ENCODE measurements around the gene SLX4IP. TPM values are rescaled to one million over a fixed set of nuclear protein-coding genes. Genes with fewer than 3 reads are reported as not detected.

The SLX4IP gene
- total RNA-seq, 1 experiment from 2014 or later, result 11.1 TPM

GRCh38 chr20:10632721-10633509, 197.8 kb downstream of the SLX4IP start:
- no peak overlapping the region for H3K27ac ChIP-seq (ENCODE audit: low read depth, low read length)
- no peaks in the 10 kb centered on the region for H3K9me2 ChIP-seq (ENCODE audit: insufficient read depth)
- no peaks in the 10 kb centered on the region for H3K9me3 ChIP-seq (ENCODE audit: control insufficient read depth in 1 of 2, insufficient read depth in 1 of 2, low read depth in 1 of 2, low read length in 2 of 2)
- H3K4me3 ChIP-seq (replicated peaks in 1 of 2; ENCODE audit: low read depth in 1 of 2, low read length in 2 of 2), result no peak overlapping the region
- ChIA-PET CTCF (no interaction called here), POLR2A (no interaction called here), RAD21 (ENCODE audit: low non-redundant PET in 1 of 2, low total read pairs in 2 of 2, uncharacterized antibody in 2 of 2, unreplicated experiment in 2 of 2) (no interaction called here)
- H3K4me1 ChIP-seq (ENCODE audit: control insufficient read depth in 1 of 2, insufficient read depth in 2 of 2, low read length in 2 of 2), result no peaks in the 10 kb centered on the region
- TF ChIP-seq CBX3 (IDR thresholded peaks at IDR 0.05; ENCODE audit: low read depth) (no peak), EZH2 (IDR thresholded peaks at IDR 0.05) (no peak), SRF (IDR thresholded peaks at IDR 0.05; ENCODE audit: low read depth) (no peak), ELF1 (IDR thresholded peaks at IDR 0.05; ENCODE audit: borderline replicate concordance, low read depth) (no peak), SIN3A (IDR thresholded peaks at IDR 0.05; ENCODE audit: low read depth) (no peak), FOSL1 (IDR thresholded peaks at IDR 0.05; ENCODE audit: low read depth) (no peak), EGR1 (IDR thresholded peaks at IDR 0.05; ENCODE audit: low read depth) (no peak), YY1 (IDR thresholded peaks at IDR 0.05; ENCODE audit: extremely low read depth, insufficient replicate concordance, low read depth, low read length) (no peak), TCF7L2 (IDR thresholded peaks at IDR 0.05; ENCODE audit: borderline replicate concordance, extremely low read depth, insufficient read depth, insufficient read length) (no peak), ZFX (IDR thresholded peaks at IDR 0.05) (no peak), POLR2AphosphoS5 (IDR thresholded peaks at IDR 0.05; ENCODE audit: low read depth, low read length) (no peak), POLR2A (IDR thresholded peaks at IDR 0.05; ENCODE audit: borderline replicate concordance, extremely low read depth, insufficient read depth, insufficient read length) (no peak), JUND (IDR thresholded peaks at IDR 0.05) (no peak), RAD21 (IDR thresholded peaks at IDR 0.05; ENCODE audit: low read depth) (no peak), CEBPB (IDR thresholded peaks at IDR 0.05; ENCODE audit: low read depth) (no peak)
- TF ChIP-seq, protein P1, sequence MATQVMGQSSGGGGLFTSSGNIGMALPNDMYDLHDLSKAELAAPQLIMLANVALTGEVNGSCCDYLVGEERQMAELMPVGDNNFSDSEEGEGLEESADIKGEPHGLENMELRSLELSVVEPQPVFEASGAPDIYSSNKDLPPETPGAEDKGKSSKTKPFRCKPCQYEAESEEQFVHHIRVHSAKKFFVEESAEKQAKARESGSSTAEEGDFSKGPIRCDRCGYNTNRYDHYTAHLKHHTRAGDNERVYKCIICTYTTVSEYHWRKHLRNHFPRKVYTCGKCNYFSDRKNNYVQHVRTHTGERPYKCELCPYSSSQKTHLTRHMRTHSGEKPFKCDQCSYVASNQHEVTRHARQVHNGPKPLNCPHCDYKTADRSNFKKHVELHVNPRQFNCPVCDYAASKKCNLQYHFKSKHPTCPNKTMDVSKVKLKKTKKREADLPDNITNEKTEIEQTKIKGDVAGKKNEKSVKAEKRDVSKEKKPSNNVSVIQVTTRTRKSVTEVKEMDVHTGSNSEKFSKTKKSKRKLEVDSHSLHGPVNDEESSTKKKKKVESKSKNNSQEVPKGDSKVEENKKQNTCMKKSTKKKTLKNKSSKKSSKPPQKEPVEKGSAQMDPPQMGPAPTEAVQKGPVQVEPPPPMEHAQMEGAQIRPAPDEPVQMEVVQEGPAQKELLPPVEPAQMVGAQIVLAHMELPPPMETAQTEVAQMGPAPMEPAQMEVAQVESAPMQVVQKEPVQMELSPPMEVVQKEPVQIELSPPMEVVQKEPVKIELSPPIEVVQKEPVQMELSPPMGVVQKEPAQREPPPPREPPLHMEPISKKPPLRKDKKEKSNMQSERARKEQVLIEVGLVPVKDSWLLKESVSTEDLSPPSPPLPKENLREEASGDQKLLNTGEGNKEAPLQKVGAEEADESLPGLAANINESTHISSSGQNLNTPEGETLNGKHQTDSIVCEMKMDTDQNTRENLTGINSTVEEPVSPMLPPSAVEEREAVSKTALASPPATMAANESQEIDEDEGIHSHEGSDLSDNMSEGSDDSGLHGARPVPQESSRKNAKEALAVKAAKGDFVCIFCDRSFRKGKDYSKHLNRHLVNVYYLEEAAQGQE (IDR thresholded peaks at IDR 0.05; ENCODE audit: low read depth), result no peak
- TF ChIP-seq, protein P2, sequence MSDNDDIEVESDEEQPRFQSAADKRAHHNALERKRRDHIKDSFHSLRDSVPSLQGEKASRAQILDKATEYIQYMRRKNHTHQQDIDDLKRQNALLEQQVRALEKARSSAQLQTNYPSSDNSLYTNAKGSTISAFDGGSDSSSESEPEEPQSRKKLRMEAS (IDR thresholded peaks at IDR 0.05), result no peak
- TF ChIP-seq, protein P3, sequence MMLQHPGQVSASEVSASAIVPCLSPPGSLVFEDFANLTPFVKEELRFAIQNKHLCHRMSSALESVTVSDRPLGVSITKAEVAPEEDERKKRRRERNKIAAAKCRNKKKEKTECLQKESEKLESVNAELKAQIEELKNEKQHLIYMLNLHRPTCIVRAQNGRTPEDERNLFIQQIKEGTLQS (IDR thresholded peaks at IDR 0.05), result no peak
- ATAC-seq, result no peak
- H3K27me3 ChIP-seq (ENCODE audit: insufficient read depth, low read length), result no peaks in the 10 kb centered on the region
- BruUV-seq (replicated peaks), result no TSS peak
- H4K20me1 ChIP-seq (ENCODE audit: insufficient read depth), result no peaks in the 10 kb centered on the region
- intact Hi-C loops (cut with micrococcal nuclease), result no loop called here
- no peak for DNase-seq (ENCODE audit: low read depth, low spot score)
- H3K79me2 ChIP-seq (ENCODE audit: insufficient read depth, low read length), result no peaks in the 10 kb centered on the region
- H2AFZ ChIP-seq (ENCODE audit: low read depth, low read length, poor library complexity, severe bottlenecking), result no peak overlapping the region
- H3K36me3 ChIP-seq (ENCODE audit: control insufficient read depth in 1 of 2, insufficient read depth in 2 of 2, low read length in 2 of 2), result no peaks in the 10 kb centered on the region
- H3K9ac ChIP-seq (ENCODE audit: low read length), result no peak overlapping the region
- no peak overlapping the region for H3K4me2 ChIP-seq (ENCODE audit: low read length)

Measured in HCT116 (cell line).